GM18519 (cell line): Measurements from ENCODE around the gene UBASH3A.

Experiments
- ATAC-seq: cut with Tn5 transposase; IDR thresholded peaks from one replicate; pipeline ENCODE4 v1.9.1; 2021; ENCODE audit warnings: mild to moderate bottlenecking, moderate library complexity; ENCODE audit not compliant: unreplicated experiment, low FRiP score

The UBASH3A gene

DNA sequence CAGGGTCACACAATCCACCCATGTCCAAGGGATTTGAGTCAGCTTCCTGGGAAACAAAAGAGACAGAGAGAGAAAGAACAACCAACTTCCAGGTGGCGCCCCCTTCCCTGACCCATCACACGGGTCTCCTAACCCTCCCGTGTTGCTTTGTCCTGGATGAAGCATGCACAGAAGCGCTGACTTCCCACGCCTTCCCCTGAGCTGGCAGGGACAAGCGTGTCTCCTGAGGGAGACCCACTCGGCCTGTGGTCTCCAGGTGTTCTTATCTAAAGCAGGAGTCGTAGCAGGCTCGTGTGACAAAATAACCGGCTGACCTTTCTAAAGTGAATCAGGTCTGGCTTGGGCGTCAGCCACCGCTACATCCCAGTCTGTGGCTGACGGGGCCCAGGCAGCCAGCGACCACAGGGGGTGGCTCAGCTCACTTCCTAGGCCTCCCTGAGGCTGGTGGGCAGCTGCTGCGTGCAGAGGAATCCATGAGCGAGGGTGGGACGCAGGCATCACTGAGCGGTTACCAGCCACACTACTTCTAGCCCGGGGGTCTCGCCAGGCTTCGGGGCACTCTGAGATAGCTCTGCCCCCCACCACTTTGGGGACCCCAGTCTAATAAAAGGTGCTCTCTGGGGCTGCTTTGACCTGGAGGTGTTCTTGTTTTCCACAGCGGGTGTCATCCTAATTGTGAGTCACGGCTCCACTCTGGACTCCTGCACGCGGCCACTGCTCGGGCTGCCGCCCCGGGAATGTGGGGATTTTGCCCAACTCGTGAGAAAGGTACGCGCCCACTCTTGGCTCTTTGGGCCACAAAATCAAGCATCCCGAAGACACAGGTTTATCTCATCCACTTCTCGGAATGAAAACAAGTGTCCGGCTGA is 40.4 kb downstream of the UBASH3A start:
- no peak for ATAC-seq

DNA sequence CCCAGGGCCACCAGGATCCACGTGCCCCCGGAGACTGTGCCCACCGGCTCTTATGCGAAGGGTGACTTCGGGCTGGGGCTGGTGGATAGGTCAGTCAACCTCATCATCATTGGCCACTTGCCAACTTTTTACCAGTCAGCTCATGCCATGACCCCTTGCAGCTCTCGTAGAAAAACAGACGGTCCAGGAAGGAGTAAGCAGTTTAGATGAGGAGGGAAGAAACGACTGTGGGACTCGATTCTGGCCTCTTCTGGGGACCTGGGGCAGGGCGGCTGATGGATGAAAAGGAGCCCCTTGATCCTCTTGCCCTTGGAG is 41.0 kb downstream of the UBASH3A start:
- ATAC-seq, result no peak

DNA sequence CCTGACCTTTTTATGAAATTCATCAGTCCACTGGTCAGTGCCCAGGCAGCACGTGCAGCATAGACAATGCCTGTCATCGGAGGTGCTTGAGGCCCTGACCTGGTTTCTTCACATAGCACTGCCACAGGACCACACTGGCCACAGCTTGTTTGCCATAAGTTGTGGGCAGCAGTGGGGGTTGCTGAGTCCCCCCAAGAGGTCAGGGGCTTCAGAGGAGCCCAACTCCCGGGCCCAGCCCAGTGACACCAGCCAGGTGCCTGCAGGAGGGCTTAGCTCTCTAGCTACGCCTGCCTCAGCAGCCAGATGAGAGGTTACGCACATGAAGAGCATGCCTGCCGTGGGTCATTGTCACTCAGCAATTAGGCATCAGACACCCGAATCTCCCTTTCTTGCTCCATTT is 41.6 kb downstream of the UBASH3A start:
- ATAC-seq, result no peak

DNA sequence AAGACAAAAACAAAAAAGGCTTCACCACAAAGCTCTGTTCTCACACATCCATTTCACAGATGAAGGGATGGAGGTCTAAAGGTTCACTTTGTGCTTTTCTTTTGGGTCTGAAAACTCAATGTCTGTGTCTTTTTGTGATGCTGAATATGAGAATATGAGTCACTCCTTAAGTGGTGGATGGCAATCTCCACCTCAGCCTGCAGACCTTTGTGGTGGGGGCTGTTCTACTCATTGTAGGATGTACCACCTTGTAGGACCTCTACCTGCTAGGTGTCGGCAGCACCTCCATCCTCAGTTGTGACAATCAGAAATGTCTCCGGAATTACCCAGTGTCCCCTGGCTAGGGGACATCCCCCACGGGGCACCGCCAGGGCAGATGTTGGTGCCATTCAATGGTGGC is 42.8 kb downstream of the UBASH3A start:
- no peak for ATAC-seq

DNA sequence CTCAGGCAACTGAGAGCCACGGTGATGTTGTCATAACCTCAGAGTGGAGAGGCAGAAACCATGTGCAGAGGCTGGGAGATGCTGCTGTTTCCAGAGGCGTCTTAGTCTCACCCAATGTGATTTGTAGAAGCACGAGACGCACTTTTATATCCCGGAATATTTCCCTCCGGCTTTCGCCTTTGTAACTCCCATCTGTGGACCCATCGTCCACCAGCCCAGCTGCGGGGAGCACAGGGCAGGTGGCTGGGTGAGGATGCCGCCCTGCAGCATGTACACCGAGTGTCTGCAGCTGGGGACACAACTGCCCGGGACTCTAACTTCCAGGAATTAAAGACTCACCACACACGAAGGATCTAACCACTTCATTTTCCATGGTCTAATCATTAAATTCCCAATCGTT is 43.5 kb downstream of the UBASH3A start:
- no peak for ATAC-seq

DNA sequence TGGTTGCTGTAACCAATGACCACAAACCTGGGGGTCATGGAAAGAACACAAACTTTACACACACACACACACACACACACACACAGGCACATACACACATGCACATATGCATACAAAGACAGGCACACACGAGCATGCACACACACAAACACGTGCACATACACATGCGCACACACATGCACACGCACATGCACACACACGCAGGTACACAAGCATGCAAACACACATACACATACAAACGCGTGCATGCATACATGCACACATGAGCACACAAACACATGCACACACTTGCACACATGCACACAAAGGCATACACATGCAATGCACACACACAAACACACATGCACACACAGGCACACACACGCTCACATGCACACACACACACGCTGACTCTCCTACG is 44.0 kb downstream of the UBASH3A start:
- ATAC-seq, result no peak

DNA sequence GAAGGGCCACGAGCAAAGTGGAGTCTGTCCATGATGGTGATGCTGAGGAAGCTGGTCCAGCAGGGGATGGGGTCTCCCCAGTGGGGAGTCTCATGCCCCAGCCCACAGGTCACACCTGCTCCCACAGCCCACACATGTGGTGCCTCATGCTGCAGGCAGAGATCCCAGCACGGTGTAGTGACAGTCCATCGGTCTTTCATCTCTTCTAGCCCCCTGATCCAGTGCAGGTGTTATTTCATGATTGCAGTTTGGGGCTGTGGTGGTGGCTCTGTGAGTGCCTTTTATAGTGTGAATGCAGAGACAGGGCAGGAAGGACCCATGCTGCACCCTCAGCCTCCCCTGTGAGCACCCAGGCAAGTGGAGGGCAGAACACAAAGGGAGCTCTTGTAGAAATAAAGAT is 45.0 kb downstream of the UBASH3A start:
- ATAC-seq, result no peak

DNA sequence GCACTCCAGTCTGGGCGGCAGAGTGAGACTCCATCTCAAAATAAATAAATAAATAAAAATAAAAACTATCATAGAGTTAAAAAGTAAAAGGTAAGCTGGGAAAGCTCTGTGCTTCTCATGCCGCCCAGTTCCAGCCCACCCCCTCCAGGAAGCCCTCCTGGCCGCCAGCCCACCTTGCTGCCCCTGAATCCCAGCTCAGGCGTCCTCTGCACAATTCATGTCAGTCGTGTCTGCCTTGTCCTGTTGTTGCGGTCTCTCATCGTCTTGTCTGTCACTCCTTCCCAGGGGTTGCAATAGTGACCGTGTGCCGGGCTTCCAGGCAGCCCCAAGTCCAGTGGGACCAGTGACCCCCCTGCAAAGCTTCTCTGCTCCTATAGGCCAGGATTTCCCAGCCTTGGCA is 48.2 kb downstream of the UBASH3A start:
- no peak for ATAC-seq

DNA sequence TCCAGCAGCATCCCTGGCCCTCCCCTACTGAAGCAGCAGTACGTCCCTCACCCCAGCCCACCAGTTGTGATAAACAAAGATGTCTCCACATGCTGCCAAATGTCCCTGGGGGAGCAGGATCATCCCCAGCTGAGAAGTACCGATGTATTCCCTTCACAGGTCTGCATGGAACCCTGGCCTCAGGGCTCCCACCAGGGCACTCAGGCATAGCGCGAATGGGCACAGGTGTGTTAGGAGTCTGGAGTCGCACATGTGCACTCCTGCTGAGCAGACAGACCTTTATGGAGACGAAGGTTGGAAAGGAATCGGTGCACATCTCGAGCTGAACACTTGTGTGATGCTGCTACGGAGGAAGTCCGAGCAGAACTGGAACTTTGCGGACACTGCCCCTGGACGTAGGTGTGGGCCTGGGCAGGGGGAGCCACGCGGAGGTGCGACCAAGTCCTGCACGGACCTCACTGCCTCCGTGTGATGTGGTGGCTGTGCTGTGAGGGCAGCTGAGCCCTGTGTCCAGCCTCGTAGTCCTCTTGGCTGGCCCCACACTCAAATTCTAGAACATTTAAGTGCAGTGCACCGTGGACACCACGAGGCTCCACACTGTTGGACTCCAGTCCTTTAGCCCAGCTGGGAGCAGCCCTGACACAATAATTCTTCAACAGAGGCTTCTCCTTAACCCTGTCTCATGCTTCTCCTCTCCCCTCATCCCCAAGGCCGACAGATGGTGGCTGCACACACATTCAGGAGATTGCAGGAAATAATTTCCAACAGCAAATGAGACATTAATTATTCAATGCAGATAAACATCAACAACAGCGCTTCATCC is 48.9 kb downstream of the UBASH3A start:
- ATAC-seq, result no peak

DNA sequence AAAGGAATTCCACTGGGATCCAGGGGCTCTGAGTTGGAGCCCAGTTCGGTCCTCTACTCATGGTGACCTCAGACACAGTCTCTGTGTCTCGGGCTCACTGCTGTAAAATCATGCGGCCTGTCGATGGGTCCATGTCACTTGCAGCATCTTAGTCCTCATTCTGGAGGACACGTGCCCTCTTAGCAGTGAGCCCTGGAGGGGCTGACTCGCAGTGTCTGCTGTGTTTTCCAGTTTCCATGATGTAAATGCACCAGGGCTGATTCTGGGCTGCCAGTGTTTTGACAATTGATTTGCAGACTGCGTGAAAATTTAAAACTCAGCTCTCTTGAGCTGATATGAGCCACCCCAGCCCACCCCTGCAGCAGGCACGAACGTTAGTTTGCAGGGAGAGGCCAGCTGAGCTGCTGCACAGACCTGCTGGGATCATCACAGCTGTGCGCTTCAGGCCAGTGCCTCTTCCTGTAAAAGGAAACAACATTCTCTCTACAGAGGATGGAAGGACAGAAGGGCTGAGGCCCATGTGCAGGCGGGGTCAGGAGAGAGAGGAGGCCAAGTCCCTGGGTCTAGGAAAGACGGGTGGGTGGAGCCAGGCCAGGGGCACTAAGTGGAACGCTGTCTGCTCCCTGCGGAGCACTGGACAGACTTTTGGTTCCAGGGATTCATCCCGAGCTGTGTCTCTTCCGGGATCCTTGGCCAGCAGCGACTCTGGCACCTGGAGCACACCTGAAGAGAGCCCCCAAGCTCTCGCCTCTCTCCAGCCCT is 49.7 kb downstream of the UBASH3A start:
- ATAC-seq, result no peak

DNA sequence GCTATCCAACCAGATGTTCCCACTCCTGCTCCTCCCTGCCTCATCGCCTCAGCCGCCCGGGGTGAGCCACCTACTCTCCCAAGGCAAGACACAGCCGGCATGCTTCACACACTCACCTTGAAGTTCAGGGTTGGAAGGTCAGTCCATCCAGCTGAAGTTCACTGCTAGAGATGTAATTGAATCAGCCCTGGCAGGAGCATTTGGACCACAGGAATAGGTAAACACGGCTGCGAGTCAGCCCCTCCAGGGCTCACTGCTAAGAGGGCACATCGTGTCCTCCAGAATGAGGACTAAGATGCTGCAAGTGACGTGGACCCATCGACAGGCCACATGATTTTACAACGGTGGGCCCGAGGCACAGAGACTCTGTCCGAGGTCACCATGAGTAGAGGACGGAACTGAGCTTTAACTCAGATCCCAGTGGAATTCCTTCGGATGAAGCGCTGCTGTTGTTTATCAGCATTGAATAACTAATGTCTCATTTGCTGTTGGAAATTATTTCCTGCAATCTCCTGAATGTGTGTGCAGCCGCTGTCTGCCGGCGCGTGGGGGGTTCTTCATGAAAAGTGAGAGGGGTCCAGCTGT is 50.4 kb downstream of the UBASH3A start:
- no peak for ATAC-seq

DNA sequence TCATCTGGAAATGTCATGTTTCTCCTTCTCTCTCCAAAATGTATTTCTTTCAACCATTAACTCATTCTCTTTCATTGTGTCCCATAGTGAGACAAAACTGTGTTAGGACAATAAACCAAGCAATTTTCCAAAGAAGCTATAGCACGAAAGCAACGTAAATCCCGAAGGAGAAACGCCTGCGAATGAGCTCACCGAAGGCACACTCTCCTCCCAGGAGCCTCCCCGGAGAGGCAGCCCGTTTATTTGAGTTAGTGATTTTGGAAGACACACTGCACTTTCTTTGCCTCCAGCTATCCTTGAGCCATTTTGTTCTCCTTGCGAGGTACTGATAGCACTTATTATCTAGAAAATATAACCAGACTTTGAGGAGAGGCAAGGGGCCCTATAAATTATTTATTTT is 51.1 kb downstream of the UBASH3A start:
- ATAC-seq, result no peak

DNA sequence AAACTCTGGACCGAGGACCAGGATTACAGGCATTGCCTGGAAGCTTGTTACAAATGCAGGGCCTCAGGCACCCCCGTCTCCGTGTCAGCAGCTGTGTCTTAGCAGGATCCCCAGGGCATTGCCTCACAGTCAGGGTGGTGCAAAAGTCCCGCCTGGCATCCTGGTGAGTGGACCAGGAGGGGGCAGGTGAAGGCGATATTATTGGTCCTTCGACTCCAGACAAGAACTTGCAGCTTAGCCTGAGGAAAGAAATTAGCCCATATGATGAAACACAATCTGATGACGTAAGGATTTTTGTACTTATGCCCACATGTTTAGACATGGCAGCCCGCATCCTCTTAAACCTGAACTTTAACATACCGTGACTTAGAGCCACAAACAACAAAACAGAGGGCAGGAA is 51.5 kb downstream of the UBASH3A start:
- no peak for ATAC-seq

DNA sequence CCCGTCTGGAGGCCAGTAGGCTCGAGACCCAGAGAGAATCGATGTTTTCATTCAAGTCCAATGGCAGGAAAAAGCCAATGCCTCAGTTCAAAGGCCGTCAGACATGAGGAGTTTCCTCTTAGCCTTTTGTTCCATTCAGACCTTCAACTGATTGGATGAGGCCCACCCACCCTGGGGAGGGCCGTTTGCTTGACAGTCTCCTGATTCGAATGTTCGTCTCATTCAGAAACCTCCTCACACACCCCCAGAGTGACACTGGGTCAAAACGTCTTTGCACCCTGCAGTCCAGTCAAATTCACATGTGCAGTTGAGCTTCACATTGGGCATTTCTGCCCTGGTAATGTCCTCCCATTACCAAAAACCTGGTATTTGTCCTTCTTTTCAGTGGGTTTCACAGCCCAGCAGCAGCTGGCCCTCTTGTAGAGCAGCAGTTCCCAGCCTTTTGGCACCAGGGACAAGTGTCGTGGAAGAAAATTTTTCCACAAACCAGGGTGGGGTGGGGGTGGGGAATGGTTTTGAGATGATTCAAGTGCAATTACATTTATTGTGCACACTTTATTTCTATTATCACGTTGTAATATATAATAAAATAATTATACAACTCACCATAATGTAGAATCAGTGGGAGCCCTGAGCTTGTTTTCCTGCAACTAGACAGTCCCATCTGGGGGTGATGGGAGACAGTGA is 52.2 kb downstream of the UBASH3A start:
- no peak for ATAC-seq

DNA sequence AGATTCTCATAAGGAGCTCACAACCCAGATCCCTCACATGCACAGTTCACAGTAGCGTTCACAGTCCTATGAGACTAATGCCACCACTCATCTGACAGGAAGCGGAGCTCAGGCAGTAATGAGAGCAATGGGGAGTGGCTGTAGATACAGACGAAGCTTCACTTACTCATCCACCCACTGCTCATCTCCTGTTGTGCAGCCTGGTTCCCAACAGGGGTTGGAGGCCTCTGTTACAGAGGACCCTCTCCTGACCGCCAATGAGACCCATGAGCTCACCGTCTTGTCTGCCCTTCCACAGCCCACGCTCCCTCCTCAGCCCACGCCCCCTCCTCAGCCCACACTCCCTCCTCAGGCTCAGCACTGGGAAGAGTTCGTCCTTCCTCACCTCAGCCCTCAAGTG is 52.8 kb downstream of the UBASH3A start:
- ATAC-seq, result no peak

DNA sequence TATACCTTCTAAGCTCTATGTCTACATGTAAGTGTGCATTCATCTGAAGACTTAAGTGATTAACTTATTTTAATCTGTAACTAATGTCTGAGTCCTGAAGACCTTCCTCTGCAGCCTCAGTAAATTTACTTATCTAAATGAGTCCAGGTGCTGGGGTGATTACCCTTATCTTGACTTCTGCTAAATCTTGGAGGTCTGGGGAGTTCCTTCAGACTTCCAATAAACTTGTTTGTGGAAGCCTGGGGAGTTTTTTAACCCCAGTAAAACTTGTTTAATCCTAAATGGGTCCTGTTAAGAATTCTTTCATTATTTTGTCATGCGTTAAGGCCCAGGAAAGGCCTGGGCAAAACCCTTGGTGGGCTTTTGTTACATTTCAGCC is 55.4 kb downstream of the UBASH3A start:
- ATAC-seq, result no peak

DNA sequence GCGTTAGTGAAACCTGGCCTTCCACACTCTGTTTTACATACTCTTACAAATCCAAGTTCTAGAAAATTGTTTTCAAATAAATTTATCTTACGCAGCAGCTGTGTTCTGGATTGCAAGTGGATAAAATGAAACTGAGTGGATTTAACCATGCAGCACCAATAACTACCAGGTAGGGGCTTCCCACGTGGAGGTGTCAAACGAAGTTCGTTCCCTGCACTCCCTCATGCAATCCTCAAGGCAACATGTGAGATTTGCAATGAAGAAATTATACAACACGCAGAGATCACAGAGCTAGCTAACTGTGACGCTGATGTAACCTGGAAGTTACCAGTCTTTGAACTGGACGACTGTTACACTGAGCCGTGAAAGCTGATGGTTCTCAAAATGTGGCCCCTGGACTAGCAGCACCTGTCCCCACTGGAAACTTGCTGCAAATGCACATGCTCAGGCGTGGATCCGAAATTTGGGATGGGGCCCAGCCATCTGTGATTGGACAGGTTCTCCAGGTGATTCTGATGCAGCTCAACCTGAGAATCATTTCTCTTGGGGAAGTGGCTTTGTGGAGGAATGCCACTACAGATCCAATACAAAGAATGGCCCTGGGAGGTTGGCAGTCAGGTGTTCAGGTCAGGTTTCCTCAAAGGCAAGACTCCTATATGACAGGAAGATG is 56.0 kb downstream of the UBASH3A start:
- ATAC-seq, result no peak

DNA sequence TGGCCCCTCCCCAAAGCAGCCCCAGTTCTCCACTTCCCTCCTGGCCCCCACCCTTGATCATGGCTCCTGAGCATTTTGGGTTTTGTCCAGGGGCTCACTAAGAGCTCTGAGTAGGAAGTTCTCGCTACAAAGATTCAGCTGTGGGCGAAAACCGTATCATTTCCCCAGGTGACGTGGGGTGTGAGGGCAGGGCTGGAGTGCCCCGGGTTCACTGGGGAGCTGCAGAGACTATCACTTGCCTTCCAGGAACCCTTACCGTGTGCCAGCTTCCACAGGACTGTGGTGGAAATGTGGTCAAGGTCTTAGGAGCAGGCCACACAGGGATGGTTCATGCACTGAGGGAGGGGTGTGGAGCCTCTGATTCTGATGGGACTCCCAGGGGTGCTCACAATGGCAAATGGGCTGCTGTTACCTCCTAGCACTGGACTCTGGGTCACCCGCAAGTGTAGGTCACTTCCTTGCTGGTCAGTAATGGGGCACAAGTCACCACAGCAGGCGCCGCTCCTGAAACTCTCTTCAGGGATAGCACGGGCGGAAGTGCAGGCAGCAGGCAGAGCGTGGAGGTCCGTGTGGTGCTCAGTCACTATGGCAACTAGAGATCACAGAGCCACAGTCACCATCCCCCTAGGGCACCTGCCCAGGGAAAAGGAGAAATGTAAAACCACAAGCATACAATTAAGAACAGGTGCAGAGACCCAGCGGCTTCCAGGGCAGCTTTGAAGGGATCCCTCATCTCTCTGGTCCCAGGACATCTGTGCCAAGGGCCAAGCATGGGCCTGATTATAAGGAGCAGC is 56.9 kb downstream of the UBASH3A start:
- no peak for ATAC-seq

DNA sequence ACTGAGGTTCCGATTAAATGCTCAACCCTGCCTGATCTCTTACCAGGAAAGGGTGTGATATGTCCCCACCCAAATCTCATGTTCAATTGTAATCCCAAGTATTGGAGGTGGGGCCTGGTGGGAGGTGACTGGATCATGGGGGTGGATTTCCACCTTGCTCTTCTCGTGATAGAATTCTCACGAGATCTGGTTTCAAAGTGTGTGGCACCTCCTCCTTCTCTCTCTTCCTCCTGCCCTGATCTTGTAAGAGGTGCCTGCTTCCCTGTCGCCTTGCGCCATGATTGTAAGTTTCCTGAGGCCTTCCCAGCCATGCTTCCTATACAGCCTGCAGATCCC is 57.5 kb downstream of the UBASH3A start:
- no peak for ATAC-seq
